Renal cortex interstitium (tissue), 11 donors: Measurements from ENCODE around the gene DDA1. TPM values are rescaled to one million over a fixed set of nuclear protein-coding genes. Genes with fewer than 3 reads are reported as not detected.

ENCODE experiments used
- DNase-seq, 11 donors: peaks; one replicate each; pipeline ENCODE4 v3.0.0-alpha.2; 2013; ENCODE audit warnings: low read depth in 9 of 11, low spot score in 4 of 11; ENCODE audit errors: extremely low read depth in 1 of 11
- polyA plus RNA-seq, 3 donors: library from polyadenylated mRNA; unstranded; fragments of 120-200 nt; gene quantifications; one replicate each; pipeline ENCODE4 v1.2.1, GENCODE V29; 2013; ENCODE audit not compliant: insufficient read length in 3 of 3

Gene DDA1
- polyA plus RNA-seq, 3 donors = 29.8 to 41.8 (median 40.2) TPM

DNA sequence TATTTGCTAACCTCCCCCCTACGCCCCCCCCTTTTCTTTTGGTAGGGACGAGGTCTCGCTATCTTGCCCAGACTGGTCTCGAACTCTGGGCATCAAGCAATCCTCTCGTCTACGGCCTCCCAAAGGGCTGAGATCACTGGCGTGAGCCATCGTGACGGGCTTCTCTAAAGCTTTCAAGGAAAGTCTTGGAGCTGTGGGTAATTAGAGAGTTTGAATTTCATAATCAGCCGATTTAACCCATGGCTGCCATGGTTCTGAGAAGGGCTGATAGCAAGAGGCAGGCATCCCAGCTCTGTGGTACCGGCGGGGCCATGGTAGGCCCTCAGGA, 5.5 kb upstream of the DDA1 start:
- DNase-seq = no peak

DNA sequence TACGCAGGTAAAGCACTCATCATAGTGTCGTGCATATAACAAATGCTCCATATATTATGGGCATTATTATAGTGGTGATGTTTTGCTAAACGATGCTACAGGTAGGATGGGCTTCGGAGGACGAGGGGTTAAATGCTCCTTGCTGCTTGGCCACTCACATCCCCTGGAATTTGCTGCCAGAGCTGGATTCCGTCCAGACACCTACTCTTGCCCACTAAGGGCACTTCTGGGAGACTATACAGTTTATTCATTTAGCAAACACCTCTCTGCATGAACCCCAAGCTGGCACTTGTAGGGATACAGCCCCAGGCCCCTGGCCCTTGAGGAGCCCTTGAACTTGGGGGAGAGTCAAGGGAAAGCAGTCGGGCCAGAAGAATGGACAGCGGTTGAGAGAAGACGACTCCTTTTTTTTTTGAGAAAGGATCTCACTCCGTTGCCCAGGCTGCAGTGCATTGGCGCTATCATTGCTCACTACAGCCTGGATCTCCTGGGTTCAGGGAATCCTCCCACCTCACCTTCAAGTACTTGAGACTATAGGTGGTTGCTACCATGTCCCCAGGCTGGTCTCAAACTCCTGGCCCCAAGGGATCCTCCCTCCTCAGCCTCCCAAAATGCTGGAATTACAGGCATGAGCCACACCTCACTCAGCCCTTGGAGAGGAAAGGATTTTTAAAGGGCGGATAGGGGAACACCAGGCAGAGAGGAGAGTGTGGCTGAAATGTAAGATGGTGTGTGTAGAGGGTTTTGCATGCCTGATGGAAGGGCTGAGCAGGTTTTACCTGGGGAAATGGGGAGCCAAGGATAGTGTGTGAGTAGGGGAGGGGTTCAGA, 4.8 kb upstream of the DDA1 start:
- no peak for DNase-seq

- DNase-seq = no peak
Measured at GRCh38 chr19:17305216-17305516, 4.2 kb upstream of the DDA1 start.

DNA sequence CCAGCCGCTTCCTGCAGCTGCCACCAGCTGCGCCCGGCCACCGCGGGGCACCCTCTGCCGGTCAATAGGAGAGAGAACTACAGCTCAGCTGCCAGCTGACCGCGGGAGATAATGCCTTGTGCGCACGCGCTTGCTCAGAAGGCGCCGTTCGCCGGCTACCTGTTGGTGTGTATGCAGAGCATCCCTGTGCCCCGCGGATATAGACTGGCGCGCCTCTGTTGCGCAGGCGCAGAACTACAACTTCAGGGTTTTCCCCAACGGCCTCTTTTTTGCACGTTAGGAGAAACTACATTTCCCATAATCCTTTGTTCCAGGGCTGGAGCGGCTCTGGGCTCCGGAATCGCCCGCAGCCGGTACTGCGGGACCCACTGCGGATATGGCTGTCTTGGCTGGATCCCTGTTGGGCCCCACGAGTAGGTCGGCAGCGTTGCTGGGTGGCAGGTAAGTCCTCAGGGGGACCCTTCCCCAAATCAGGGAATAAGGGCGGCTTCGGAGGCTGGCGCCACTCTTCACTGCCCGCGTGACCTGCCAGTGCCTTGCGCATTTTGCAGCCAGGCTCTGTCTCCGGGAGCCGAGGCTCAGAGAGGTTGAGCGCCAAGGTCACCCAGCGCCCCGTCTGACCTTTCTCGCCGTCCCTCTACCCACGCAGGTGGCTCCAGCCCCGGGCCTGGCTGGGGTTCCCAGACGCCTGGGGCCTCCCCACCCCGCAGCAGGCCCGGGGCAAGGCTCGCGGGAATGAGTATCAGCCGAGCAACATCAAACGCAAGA, 3.7 kb upstream of the DDA1 start, which contains the start of gene MRPL34:
Gene MRPL34, plus strand, starts transcription at position 356 of the 768 bp plus-strand sequence. Its CDS starts 21 bp downstream, at position 377.
- DNase-seq = peak; percentile 90 to 97 (median 96)

DNA sequence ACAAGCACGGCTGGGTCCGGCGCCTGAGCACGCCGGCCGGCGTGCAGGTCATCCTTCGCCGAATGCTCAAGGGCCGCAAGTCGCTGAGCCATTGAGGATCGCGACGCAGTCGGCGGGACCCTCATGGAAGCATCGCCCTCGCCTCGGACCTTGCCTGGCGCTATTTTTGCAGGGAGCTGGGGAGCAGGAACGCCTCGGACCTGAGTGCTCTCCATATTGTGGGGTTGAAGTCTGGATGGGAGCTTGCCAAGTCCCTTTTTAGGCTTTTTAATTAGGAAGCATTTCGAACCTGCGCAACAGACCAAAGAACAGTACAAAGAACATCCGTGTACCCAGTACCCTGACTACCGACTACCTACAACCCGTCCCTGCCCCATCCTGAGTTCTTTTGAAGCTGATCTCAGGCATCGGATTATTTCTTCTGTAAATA, 3.1 kb upstream of the DDA1 start:
- no peak for DNase-seq

DNA sequence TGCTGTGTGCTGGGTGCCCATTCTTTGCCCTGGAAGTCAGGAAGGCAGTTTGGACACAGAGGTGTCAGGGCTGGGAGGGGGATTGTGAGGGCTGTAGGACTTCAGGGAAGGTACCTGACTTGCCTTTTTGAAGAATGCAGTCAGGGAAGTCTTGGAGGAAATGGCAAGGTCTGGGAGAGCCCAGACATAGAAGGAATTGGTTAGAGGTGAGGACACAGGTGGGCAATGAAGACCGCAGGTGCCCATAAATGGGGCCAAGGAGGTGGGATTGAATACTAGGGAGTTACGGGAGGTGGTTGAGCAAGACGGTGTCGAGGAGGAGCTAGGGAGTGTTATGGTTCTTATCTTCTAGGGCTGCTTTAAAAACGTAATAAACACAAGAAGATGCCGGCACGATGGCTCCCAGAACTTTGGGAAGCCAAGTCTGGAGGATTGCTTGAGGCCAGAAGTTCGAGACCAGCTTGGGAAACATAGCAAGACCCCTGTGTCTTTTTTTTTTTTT, 1.4 kb upstream of the DDA1 start:
- no peak for DNase-seq

- DNase-seq = no peak
Measured at GRCh38 chr19:17309965-17310461, 650 bp downstream of the DDA1 start.

- DNase-seq = no peak
Measured at GRCh38 chr19:17311455-17312188, 2.3 kb downstream of the DDA1 start.

GRCh38 chr19:17312189-17313113, 3.1 kb downstream of the DDA1 start:
- DNase-seq = no peak

GRCh38 chr19:17314007-17314593, 4.7 kb downstream of the DDA1 start:
- DNase-seq = no peak

DNA sequence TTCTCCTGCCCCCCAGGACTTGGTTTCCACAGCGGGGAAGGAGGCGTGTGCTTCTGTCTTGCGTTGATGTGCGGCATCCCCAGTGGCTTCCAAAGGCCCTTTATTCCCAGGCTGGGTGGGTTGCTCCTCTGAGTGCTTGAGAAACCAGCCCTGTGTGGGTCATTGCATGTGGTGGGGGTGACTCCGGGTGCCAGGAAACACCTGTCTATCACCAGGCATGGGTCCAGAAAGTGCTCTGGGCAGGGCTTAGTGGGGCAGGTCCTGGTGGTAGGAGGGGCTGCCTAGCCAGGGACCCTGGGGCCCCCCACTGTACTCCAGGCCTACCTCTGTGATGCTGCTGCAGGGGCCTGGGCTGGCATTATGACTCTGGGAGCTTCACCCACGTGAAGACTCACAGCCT, 9.6 kb downstream of the DDA1 start:
- DNase-seq = no peak

DNA sequence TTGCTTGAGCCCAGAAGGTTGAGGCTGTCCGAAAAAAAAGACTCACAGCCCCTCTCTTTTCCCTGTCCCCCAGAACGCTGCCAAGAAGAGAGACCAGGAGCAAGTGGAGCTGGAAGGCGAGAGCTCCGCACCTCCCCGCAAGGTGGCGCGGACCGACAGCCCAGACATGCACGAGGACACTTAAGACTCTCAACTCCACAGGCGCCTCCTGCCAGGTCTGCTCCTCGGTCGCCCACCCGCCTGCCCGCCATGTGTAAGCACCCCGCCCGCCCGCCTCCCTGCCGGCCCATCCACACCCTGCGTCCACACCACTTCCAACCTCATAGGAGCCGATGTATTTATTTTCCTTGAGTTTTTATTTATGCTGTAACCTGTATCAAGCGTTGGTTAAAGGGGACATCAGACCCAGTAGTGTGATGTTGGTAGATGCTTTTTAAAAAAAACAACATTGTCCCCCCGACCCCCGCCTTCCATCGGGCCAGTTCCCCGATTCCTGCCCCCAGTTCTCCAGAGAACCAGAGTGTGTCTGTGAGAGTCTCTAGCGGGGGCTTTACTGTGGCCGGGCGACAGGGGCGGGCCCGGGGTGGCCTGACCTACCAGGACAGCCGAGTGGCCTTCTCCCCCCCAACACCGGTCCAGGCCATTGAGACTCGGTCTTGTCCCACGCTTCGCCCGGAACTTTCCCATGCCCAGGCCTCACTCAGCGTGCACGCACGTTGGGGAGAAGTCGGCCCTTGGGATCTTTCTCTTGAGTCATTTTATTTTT, 10.3 kb downstream of the DDA1 start:
- no peak for DNase-seq

DNA sequence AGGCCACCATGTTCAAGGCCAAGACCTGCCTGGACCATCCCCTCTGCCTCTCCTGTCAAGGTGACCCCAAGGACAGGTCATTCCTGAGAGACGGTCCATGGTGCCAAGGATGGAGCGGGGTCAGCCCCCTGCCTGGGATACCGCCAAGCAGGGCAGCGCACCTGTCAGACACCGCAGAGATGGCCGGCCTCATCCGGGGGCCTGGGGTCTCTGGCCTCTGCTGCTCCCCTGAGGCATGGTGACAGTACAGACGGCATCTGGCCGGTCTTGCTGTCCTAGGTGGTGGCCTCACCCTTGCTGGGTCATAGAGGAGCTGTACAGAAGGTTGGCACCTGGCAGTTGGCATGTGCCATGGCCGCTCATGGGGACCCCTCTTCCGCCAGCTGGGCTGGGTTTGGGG, 11.1 kb downstream of the DDA1 start:
- DNase-seq = no peak

DNA sequence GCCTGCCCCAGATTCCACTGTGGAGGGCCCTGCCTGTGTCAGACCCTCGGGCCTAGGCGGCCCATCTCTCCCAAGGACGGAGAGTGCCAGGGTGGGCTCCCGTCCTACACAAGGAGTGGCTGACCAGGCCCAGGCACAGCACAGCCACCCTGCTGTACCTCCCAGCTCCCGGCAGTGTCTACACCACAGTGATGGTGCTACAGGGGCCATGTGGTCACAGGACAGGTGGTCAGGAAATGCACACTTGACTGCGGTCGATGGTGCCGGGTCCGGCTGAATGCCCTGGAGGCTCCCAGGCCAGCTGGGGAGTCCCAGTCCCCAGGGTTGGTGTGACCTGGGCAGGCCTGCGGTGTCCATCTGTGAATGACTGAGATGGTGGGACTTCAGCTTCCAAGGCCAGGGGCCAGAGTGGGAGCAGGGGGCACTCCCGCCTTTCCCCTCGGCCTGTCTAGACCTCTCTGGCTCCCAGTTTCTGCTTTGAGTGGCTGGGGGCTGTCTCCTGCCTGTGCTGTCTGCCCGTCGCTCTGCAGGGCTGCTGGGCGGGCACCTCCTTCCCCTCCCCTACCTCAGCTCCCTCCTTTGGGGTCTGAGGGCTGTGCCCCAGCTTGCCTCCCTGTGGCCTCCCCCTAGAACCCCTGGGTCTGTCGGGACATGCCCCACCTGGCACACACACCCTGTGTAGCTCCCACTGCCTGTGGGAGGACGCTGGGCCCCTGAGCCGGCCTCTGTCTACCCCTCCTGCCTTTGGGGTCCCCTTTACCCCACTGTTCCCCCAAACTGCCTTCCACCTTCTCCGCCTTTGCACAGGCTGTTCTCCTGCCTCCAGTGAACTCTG, 12.5 kb downstream of the DDA1 start:
- DNase-seq = no peak

DNA sequence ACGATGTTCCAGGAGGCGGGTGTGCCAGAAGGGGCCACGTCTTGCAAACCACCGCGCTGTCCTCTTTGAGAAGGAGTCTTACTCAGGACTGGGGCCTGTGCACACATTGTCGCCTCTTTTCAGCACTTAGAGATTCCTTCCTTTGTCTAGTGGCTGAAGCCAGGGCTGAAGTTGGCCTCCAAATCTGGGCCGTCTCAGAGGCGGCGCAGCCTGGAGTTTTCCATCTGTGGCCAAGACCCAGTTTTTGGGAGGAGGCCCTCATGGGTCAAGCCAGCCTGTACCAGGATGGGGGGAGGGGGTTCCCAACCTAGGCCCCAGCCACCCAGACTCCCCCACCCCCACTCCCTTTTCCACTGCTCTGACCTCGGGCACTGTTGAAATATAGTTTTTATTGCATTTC, 13.5 kb downstream of the DDA1 start:
- DNase-seq = no peak

GRCh38 chr19:17323300-17323963, 14.1 kb downstream of the DDA1 start:
- DNase-seq = no peak
